H9 (cell line): ENCODE results near the gene DEPP1. TPM values are rescaled to one million over a fixed set of nuclear protein-coding genes. Genes with fewer than 3 reads are reported as not detected.

Source experiments
- DNase-seq: peaks from one replicate; pipeline ENCODE4 v3.0.0-alpha.2; 2017
- H2AFZ ChIP-seq: one replicate; pipeline ENCODE4 v1.6.1; 2013; ENCODE audit warnings: mild to moderate bottlenecking, low read length, control low read depth, moderate library complexity
- H2AK5ac ChIP-seq: 2 replicates; pipeline ENCODE4 v1.6.1; 2013; ENCODE audit warnings: low read length, control low read depth, mixed read lengths; ENCODE audit not compliant: insufficient read length
- H2BK120ac ChIP-seq: one replicate; pipeline ENCODE4 v1.6.1; 2013; ENCODE audit warnings: low read depth, mild to moderate bottlenecking, low read length, control low read depth, inconsistent platforms; ENCODE audit not compliant: poor library complexity, severe bottlenecking
- H2BK12ac ChIP-seq: 2 replicates; pipeline ENCODE4 v1.6.1; 2013; ENCODE audit warnings: low read length, control low read depth, mixed read lengths, low read depth; ENCODE audit not compliant: insufficient read length
- H2BK15ac ChIP-seq: 2 replicates; pipeline ENCODE4 v1.6.1; 2013; ENCODE audit warnings: low read depth, low read length, control low read depth
- H2BK20ac ChIP-seq: one replicate; pipeline ENCODE4 v1.6.1; 2013; ENCODE audit warnings: low read depth, mild to moderate bottlenecking, low read length, control low read depth, inconsistent platforms; ENCODE audit not compliant: poor library complexity, severe bottlenecking
- H2BK5ac ChIP-seq: 2 replicates; pipeline ENCODE4 v1.6.1; 2013; ENCODE audit warnings: low read length, control low read depth, mixed read lengths; ENCODE audit not compliant: insufficient read length
- H3K14ac ChIP-seq: 2 replicates; pipeline ENCODE4 v1.6.1; 2013; ENCODE audit warnings: low read length, control low read depth; ENCODE audit not compliant: insufficient read depth
- H3K18ac ChIP-seq: 2 replicates; pipeline ENCODE4 v1.6.1; 2013; ENCODE audit warnings: low read depth, mild to moderate bottlenecking, mixed read lengths, low read length, control low read depth; ENCODE audit not compliant: insufficient read length
- H3K23ac ChIP-seq: 2 replicates; pipeline ENCODE4 v1.6.1; 2013; ENCODE audit warnings: low read length, control low read depth, mixed read lengths, low read depth; ENCODE audit not compliant: insufficient read length
- H3K23me2 ChIP-seq: 2 replicates; pipeline ENCODE4 v1.6.1; 2013; ENCODE audit warnings: low read depth, mild to moderate bottlenecking, mixed read lengths, low read length, control low read depth; ENCODE audit not compliant: insufficient read length, poor library complexity, severe bottlenecking
- H3K27ac ChIP-seq: 2 replicates; pipeline ENCODE4 v1.5.1; 2013; ENCODE audit warnings: low read length, control low read depth, mixed read lengths, low read depth; ENCODE audit not compliant: insufficient read length
- H3K27me3 ChIP-seq: 2 replicates; pipeline ENCODE4 v1.6.1; 2013; ENCODE audit warnings: low read length, control low read depth, inconsistent platforms; ENCODE audit not compliant: insufficient read depth
- H3K4ac ChIP-seq: 2 replicates; pipeline ENCODE4 v1.6.1; 2013; ENCODE audit warnings: low read depth, mild to moderate bottlenecking, control low read depth, inconsistent platforms, low read length, moderate library complexity
- H3K4me1 ChIP-seq: 2 replicates; pipeline ENCODE4 v1.6.1; 2013; ENCODE audit warnings: low read length, control low read depth, inconsistent platforms; ENCODE audit not compliant: insufficient read depth
- H3K4me2 ChIP-seq: 2 replicates; pipeline ENCODE4 v1.6.1; 2013; ENCODE audit warnings: low read length, control low read depth, mixed read lengths; ENCODE audit not compliant: insufficient read length, insufficient read depth
- H3K56ac ChIP-seq: 2 replicates; pipeline ENCODE4 v1.6.1; 2013; ENCODE audit warnings: low read depth, mild to moderate bottlenecking, mixed read lengths, low read length, control low read depth; ENCODE audit not compliant: insufficient read length
- H3K79me1 ChIP-seq: 2 replicates; pipeline ENCODE4 v1.6.1; 2013; ENCODE audit warnings: low read depth, mild to moderate bottlenecking, moderate library complexity, low read length, control low read depth, inconsistent platforms; ENCODE audit not compliant: insufficient read depth, poor library complexity, severe bottlenecking
- H3K79me2 ChIP-seq: 2 replicates; pipeline ENCODE4 v1.6.1; 2013; ENCODE audit warnings: low read length, control low read depth, inconsistent platforms; ENCODE audit not compliant: insufficient read depth
- H3K9ac ChIP-seq: 2 replicates; pipeline ENCODE4 v1.6.1; 2013; ENCODE audit warnings: low read length, control low read depth, mixed read lengths; ENCODE audit not compliant: insufficient read length; ENCODE audit errors: extremely low read depth
- H3K9me3 ChIP-seq: one replicate; pipeline ENCODE4 v1.6.1; 2013; ENCODE audit warnings: low read depth, low read length, inconsistent platforms; ENCODE audit not compliant: control insufficient read depth
- H3T11ph ChIP-seq: one replicate; pipeline ENCODE4 v1.6.1; 2013; ENCODE audit warnings: mild to moderate bottlenecking, low read length, control low read depth, inconsistent platforms
- H4K20me1 ChIP-seq: one replicate; pipeline ENCODE4 v1.6.1; 2013; ENCODE audit not compliant: control insufficient read depth, insufficient read length, insufficient read depth
- H4K5ac ChIP-seq: 2 replicates; pipeline ENCODE4 v1.6.1; 2013; ENCODE audit warnings: low read depth, mild to moderate bottlenecking, mixed read lengths, low read length, control low read depth; ENCODE audit not compliant: insufficient read length
- H4K8ac ChIP-seq: replicated peaks from 2 replicates; pipeline ENCODE4 v1.6.1; 2013; ENCODE audit warnings: low read length, control low read depth, mixed read lengths, low read depth; ENCODE audit not compliant: insufficient read length
- H4K91ac ChIP-seq: 2 replicates; pipeline ENCODE4 v1.6.1; 2013; ENCODE audit warnings: low read depth, mild to moderate bottlenecking, moderate library complexity, mixed read lengths, low read length, control low read depth; ENCODE audit not compliant: insufficient read length
- H3K27ac Mint-ChIP-seq, 3 experiments: 2 replicates in 2 of 3; 3 replicates in 1 of 3; pipeline ENCODE4 v1.8.0; 2020 to 2021; ENCODE audit warnings: mixed read lengths in 3 of 3, mild to moderate bottlenecking in 1 of 3, moderate library complexity in 1 of 3
- H3K27me3 Mint-ChIP-seq: 2 replicates; pipeline ENCODE4 v1.8.0; 2021; ENCODE audit warnings: low read depth, mild to moderate bottlenecking, moderate library complexity, mixed read lengths
- H3K36me3 Mint-ChIP-seq, 3 experiments: 2 replicates in 2 of 3; 3 replicates in 1 of 3; pipeline ENCODE4 v1.8.0; 2020 to 2021; ENCODE audit warnings: low read depth in 3 of 3, mixed read lengths in 3 of 3; ENCODE audit not compliant: insufficient read depth in 1 of 3
- H3K4me1 Mint-ChIP-seq, 2 experiments: 2 replicates each; pipeline ENCODE4 v1.8.0; 2020; ENCODE audit warnings: mixed read lengths in 2 of 2
- H3K4me3 Mint-ChIP-seq, 2 experiments: 2 replicates in 1 of 2; 3 replicates in 1 of 2; pipeline ENCODE4 v1.8.0; 2020 to 2021; ENCODE audit warnings: mild to moderate bottlenecking in 2 of 2, mixed read lengths in 2 of 2, moderate library complexity in 1 of 2
- H3K9me3 Mint-ChIP-seq, 2 experiments: 2 replicates in 1 of 2; 3 replicates in 1 of 2; pipeline ENCODE4 v1.8.0; 2020; ENCODE audit warnings: mild to moderate bottlenecking in 2 of 2, mixed read lengths in 2 of 2, moderate library complexity in 1 of 2
- WGBS: extraction: QIAGEN DNeasy Blood & Tissue Kit; methylation state at CpG from one replicate; pipeline ENCODE4 v1.1.7; 2013; ENCODE audit warnings: missing lambda C conversion rate, low lambda C conversion rate, mixed read lengths; ENCODE audit not compliant: insufficient read length; ENCODE audit errors: extremely low coverage; 5-methylcytosine and 5-hydroxymethylcytosine counted together
- total RNA-seq: library from RNA; stranded (reverse); gene quantifications from 2 replicates; pipeline ENCODE4 v1.2.1, GENCODE V29; 2021
- TF ChIP-seq, protein P1 (sequence below): fragments of 200-600 bp; sonication (generic); conservative IDR thresholded peaks from 3 replicates; pipeline ENCODE4 v1.8.0; 2021; ENCODE audit warnings: antibody characterized with exemption, mild to moderate bottlenecking

The DEPP1 gene
- total RNA-seq, 1 experiment from 2014 or later: 2.4 TPM

DNA sequence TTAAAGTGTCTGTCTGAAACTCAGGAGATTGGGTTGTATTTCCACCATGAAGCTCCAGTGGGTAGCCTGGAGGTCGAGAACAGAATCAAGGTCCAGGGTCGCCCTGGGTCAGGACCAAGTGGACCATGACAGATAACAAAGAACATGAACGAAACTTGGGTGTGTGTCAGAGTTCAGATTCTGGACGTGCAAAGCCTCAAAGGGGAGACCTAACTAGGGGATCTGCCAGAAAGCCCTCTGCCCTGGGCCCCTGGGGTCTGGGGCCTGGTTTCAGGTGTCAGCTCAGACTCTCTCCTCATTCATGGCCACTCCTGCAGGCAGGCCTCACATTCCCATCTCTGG, 17.4 kb downstream of the DEPP1 start:
- peaks cover 11% of the 10 kb centered on the region for H3K23me2 ChIP-seq
- no peak overlapping the region for H2BK120ac ChIP-seq
- no peaks in the 10 kb centered on the region for H4K20me1 ChIP-seq
- no peak overlapping the region for H2BK20ac ChIP-seq
- no peak overlapping the region for H3K14ac ChIP-seq
- no peaks in the 10 kb centered on the region for H3K9me3 ChIP-seq
- no peak overlapping the region for H2AFZ ChIP-seq
- no peak overlapping the region for H3K27ac ChIP-seq
- peaks cover 13% of the 10 kb centered on the region for H3K27me3 Mint-ChIP-seq
- H2BK15ac ChIP-seq: no peak overlapping the region
- no peak overlapping the region for H3T11ph ChIP-seq
- H3K56ac ChIP-seq: no peak overlapping the region
- TF ChIP-seq, protein P1, sequence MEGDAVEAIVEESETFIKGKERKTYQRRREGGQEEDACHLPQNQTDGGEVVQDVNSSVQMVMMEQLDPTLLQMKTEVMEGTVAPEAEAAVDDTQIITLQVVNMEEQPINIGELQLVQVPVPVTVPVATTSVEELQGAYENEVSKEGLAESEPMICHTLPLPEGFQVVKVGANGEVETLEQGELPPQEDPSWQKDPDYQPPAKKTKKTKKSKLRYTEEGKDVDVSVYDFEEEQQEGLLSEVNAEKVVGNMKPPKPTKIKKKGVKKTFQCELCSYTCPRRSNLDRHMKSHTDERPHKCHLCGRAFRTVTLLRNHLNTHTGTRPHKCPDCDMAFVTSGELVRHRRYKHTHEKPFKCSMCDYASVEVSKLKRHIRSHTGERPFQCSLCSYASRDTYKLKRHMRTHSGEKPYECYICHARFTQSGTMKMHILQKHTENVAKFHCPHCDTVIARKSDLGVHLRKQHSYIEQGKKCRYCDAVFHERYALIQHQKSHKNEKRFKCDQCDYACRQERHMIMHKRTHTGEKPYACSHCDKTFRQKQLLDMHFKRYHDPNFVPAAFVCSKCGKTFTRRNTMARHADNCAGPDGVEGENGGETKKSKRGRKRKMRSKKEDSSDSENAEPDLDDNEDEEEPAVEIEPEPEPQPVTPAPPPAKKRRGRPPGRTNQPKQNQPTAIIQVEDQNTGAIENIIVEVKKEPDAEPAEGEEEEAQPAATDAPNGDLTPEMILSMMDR: no peak
- no peak overlapping the region for H3K27ac Mint-ChIP-seq
- peaks cover 5 to 8% (median 7%) of the 10 kb centered on the region in 3 experiments; a peak in 5 of 7 replicates for H3K36me3 Mint-ChIP-seq
- H3K79me1 ChIP-seq: no peaks in the 10 kb centered on the region
- WGBS: no CpG with 5 or more reads among the region's 4 CpGs
- H2BK12ac ChIP-seq: no peak overlapping the region
- H3K4ac ChIP-seq: no peak overlapping the region
- H3K4me2 ChIP-seq: no peak overlapping the region
- no peak overlapping the region for H4K8ac ChIP-seq
- H3K9ac ChIP-seq: no peak overlapping the region
- DNase-seq: peak; percentile 19
- no peak overlapping the region for H2AK5ac ChIP-seq
- no peak overlapping the region for H3K4me3 Mint-ChIP-seq
- H3K18ac ChIP-seq: no peak overlapping the region
- H3K23ac ChIP-seq: no peak overlapping the region
- H3K79me2 ChIP-seq: no peaks in the 10 kb centered on the region
- H4K5ac ChIP-seq: no peak overlapping the region
- H3K4me1 Mint-ChIP-seq: peaks cover 74 to 76% of the 10 kb centered on the region in 2 experiments
- peaks cover 25% of the 10 kb centered on the region; the same call in 1 of the 2 replicates for H3K4me1 ChIP-seq
- H2BK5ac ChIP-seq: no peak overlapping the region
- no peaks in the 10 kb centered on the region for H3K27me3 ChIP-seq
- H4K91ac ChIP-seq: no peak overlapping the region
- H3K9me3 Mint-ChIP-seq: no peaks in the 10 kb centered on the region; a peak in 1 of 5 replicates
